Measurements from ENCODE around the gene MRPL28.
"Not testable (repeated sequence)": the region's sequence is repeated elsewhere in the genome, so short reads cannot be mapped to it uniquely, and the experiment has no call there.

MRPL28 gene

DNA sequence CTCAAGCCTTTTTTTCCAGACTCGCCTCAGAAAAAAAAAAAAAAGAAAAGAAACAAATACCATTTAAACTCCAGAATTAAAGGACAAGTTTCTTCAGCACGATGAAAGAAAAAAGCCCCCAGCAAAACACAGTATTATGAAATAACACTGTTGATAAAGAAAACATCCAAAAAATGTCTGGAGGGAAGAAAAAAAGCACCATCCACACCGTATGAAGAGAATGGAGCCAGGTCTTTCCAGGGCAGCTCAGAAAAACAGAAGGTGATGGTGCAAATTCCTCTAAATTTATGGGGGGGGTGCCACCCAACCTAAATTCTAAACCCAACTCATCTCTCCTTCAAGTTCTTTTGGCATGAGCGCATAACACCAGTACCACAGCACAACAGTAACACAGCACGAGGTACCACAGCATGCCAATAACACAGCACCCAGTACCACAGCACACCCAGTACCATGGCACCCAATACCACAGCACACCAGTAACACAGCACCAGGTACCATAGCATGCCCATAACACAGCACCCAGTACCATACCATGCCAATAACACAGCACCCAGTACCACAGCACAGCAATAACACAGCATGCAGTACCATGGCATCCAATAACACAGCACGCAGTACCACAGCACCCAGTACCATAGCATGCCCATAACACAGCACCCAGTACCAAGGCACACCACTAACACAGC lies 36.8 kb downstream of the MRPL28 start:
- Histone ChIP-seq H3K9me2 (replicated peaks; ENCODE audit: control insufficient read depth, low read length) (no peaks in the 10 kb centered on the region), H3K27me3 (ENCODE audit: control insufficient read depth, low read length) (no peaks in the 10 kb centered on the region), H3K79me2 (ENCODE audit: control insufficient read depth, low read length) (peaks cover 85% of the 10 kb centered on the region), H3F3A (ENCODE audit: control insufficient read depth, insufficient read depth) (no peaks in the 10 kb centered on the region), H4K20me1 (ENCODE audit: control insufficient read depth, insufficient read depth, low read depth, low read length) (peaks cover 10% of the 10 kb centered on the region), H3K4me2 (ENCODE audit: low read length) (no peak overlapping the region), H3K27ac (ENCODE audit: low read depth, low read length) (no peak overlapping the region), H3K36me3 (ENCODE audit: control insufficient read depth, low read length) (no peaks in the 10 kb centered on the region), H3K4me1 (ENCODE audit: control insufficient read depth, low read length) (no peaks in the 10 kb centered on the region), H3K4me3 (ENCODE audit: low read length) (no peak overlapping the region), H3K9me3 (ENCODE audit: control insufficient read depth, insufficient read depth, low read length) (no peaks in the 10 kb centered on the region)
- TF ChIP-seq, protein P1, sequence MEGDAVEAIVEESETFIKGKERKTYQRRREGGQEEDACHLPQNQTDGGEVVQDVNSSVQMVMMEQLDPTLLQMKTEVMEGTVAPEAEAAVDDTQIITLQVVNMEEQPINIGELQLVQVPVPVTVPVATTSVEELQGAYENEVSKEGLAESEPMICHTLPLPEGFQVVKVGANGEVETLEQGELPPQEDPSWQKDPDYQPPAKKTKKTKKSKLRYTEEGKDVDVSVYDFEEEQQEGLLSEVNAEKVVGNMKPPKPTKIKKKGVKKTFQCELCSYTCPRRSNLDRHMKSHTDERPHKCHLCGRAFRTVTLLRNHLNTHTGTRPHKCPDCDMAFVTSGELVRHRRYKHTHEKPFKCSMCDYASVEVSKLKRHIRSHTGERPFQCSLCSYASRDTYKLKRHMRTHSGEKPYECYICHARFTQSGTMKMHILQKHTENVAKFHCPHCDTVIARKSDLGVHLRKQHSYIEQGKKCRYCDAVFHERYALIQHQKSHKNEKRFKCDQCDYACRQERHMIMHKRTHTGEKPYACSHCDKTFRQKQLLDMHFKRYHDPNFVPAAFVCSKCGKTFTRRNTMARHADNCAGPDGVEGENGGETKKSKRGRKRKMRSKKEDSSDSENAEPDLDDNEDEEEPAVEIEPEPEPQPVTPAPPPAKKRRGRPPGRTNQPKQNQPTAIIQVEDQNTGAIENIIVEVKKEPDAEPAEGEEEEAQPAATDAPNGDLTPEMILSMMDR (IDR thresholded peaks at IDR 0.05; ENCODE audit: low read depth, low read length, poor library complexity, severe bottlenecking): no peak
- TF ChIP-seq EZH2phosphoT487 (IDR thresholded peaks at IDR 0.05; ENCODE audit: borderline replicate concordance, low read length): no peak

- not testable (repeated sequence) for H3K4me3 ChIP-seq (ENCODE audit: low read length); H3K27me3 ChIP-seq (ENCODE audit: control insufficient read depth, low read length); H3K9me3 ChIP-seq (ENCODE audit: control insufficient read depth, insufficient read depth, low read length); H3K9me2 ChIP-seq (replicated peaks; ENCODE audit: control insufficient read depth, low read length); H3K27ac ChIP-seq (ENCODE audit: low read depth, low read length); H4K20me1 ChIP-seq (ENCODE audit: control insufficient read depth, insufficient read depth, low read depth, low read length); H3F3A ChIP-seq (ENCODE audit: control insufficient read depth, insufficient read depth); H3K36me3 ChIP-seq (ENCODE audit: control insufficient read depth, low read length); H3K4me2 ChIP-seq (ENCODE audit: low read length)
- Histone ChIP-seq H3K4me1 (ENCODE audit: control insufficient read depth, low read length) (peaks cover 10% of the 10 kb centered on the region), H3K79me2 (ENCODE audit: control insufficient read depth, low read length) (peaks cover 76% of the 10 kb centered on the region)
These were observed 39.0 kb downstream of the MRPL28 start for GRCh38 chr16:331181-331814.

- no peak overlapping the region for H3K27ac ChIP-seq (ENCODE audit: low read depth, low read length)
- H3K4me2 ChIP-seq (ENCODE audit: low read length): no peak overlapping the region
- peaks cover 73% of the 10 kb centered on the region for H3K79me2 ChIP-seq (ENCODE audit: control insufficient read depth, low read length)
- H3K27me3 ChIP-seq (ENCODE audit: control insufficient read depth, low read length): no peaks in the 10 kb centered on the region
- H3F3A ChIP-seq (ENCODE audit: control insufficient read depth, insufficient read depth): no peaks in the 10 kb centered on the region
- no peaks in the 10 kb centered on the region for H3K9me2 ChIP-seq (replicated peaks; ENCODE audit: control insufficient read depth, low read length)
- no peak overlapping the region for H3K4me3 ChIP-seq (ENCODE audit: low read length)
- no peak for TF ChIP-seq EZH2phosphoT487 (IDR thresholded peaks at IDR 0.05; ENCODE audit: borderline replicate concordance, low read length)
- TF ChIP-seq, protein P1 (IDR thresholded peaks at IDR 0.05; ENCODE audit: low read depth, low read length, poor library complexity, severe bottlenecking): no peak
- H4K20me1 ChIP-seq (ENCODE audit: control insufficient read depth, insufficient read depth, low read depth, low read length): peaks cover 10% of the 10 kb centered on the region
- H3K9me3 ChIP-seq (ENCODE audit: control insufficient read depth, insufficient read depth, low read length): no peaks in the 10 kb centered on the region
- no peaks in the 10 kb centered on the region for H3K36me3 ChIP-seq (ENCODE audit: control insufficient read depth, low read length)
- H3K4me1 ChIP-seq (ENCODE audit: control insufficient read depth, low read length): peaks cover 13% of the 10 kb centered on the region
These were observed 39.6 kb downstream of the MRPL28 start for GRCh38 chr16:330741-331140.

Measured in DOHH2 (cell line).